ENCODE data around the gene C10orf67. TPM values are rescaled to one million over a fixed set of nuclear protein-coding genes. Genes with fewer than 3 reads are reported as not detected.
"Not testable (repeated sequence)": the region's sequence is repeated elsewhere in the genome, so short reads cannot be mapped to it uniquely, and the experiment has no call there.

The C10orf67 gene
- total and polyA plus RNA-seq, 5 donors from 2014 or later = 0.31 to 0.74 (median 0.48) TPM; not detected in 1

- not testable (repeated sequence) for H3K9me3 ChIP-seq (ENCODE audit: control insufficient read depth in 2 of 2, low read length in 2 of 2); H3K4me1 Mint-ChIP-seq; DNase-seq; H3K4me3 ChIP-seq (ENCODE audit: low read depth, low read length); H3K36me3 Mint-ChIP-seq; H3K27ac ChIP-seq (ENCODE audit: insufficient read depth, low read length, poor library complexity, severe bottlenecking); H3K4me3 Mint-ChIP-seq; H3K27me3 ChIP-seq (ENCODE audit: control insufficient read depth, insufficient read depth, low read length); H3K9me3 Mint-ChIP-seq; H3K4me1 ChIP-seq (ENCODE audit: control insufficient read depth, insufficient read depth, low read length, poor library complexity, severe bottlenecking); H3K27ac Mint-ChIP-seq; ATAC-seq (ENCODE audit: low read depth in 2 of 2); H3K36me3 ChIP-seq (ENCODE audit: control insufficient read depth, insufficient read depth, low read length)
- H3K27me3 Mint-ChIP-seq = peaks cover 15% of the 10 kb centered on the region
Observed at GRCh38 chr10:23299961-23300360, 44.6 kb downstream of the C10orf67 start.

- Mint-ChIP-seq H3K27ac (no peak overlapping the region), H3K9me3 (peaks cover 0 to 1% (median 0%) of the 10 kb centered on the region in 7 donors), H3K36me3 (no peaks in the 10 kb centered on the region), H3K27me3 (peaks cover 39% of the 10 kb centered on the region), H3K4me3 (no peak overlapping the region), H3K4me1 (no peaks in the 10 kb centered on the region)
- H3K4me1 ChIP-seq (ENCODE audit: control insufficient read depth, insufficient read depth, low read length, poor library complexity, severe bottlenecking) = no peaks in the 10 kb centered on the region
- H3K36me3 ChIP-seq (ENCODE audit: control insufficient read depth, insufficient read depth, low read length) = no peaks in the 10 kb centered on the region
- DNase-seq = peak in 1 of 3 donors; percentile 7
- H3K4me3 ChIP-seq (ENCODE audit: low read depth, low read length) = no peak overlapping the region
- H3K9me3 ChIP-seq (ENCODE audit: control insufficient read depth in 2 of 2, low read length in 2 of 2) = no peaks in the 10 kb centered on the region
- peaks cover 6% of the 10 kb centered on the region for H3K27me3 ChIP-seq (ENCODE audit: control insufficient read depth, insufficient read depth, low read length)
- no peak for ATAC-seq (ENCODE audit: low read depth in 2 of 2)
- no peak overlapping the region for H3K27ac ChIP-seq (ENCODE audit: insufficient read depth, low read length, poor library complexity, severe bottlenecking)
Observed at GRCh38 chr10:23294638-23295247, 49.9 kb downstream of the C10orf67 start.

DNA sequence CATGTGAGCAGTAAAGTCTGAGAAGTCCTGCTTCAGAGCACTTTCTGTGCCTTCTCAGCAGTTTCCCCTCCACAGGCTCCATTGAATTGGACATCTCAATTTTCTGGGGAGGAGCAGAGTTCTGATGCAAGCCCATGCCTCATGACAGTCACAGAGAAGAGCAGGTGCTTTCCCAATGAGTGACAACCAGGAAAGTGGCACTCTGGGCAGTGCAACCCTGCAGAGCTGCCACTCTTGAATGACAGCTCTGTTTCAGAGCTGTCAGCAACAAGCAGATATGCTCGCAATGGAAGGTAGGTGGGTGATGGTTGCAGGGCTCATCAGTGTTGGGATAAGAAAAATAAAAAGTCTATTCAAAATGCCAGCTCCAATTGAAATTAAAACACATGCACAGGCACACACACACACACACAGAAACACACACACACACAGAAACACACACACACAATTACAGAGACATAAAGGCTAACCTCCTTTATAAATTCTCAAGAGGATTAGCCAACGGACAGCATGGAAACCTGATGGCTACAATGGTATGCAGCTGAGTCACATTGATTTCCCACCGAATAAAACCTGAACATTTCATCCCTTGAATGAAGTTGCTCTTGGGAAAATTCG lies 50.5 kb downstream of the C10orf67 start:
- no peak for ATAC-seq (ENCODE audit: low read depth in 2 of 2)

GRCh38 chr10:23293145-23293724 lies 51.4 kb downstream of the C10orf67 start:
- ATAC-seq (ENCODE audit: low read depth in 2 of 2) (peak in 1 of 2 donors; percentile 62), DNase-seq (peak; percentile 4 to 58 (median 14))
- H3K27ac ChIP-seq (ENCODE audit: insufficient read depth, low read length, poor library complexity, severe bottlenecking) = no peak overlapping the region
- H3K4me3 ChIP-seq (ENCODE audit: low read depth, low read length) = no peak overlapping the region
- no peaks in the 10 kb centered on the region for H3K9me3 ChIP-seq (ENCODE audit: control insufficient read depth in 2 of 2, low read length in 2 of 2)
- H3K9me3 Mint-ChIP-seq = peaks cover 0 to 1% (median 0%) of the 10 kb centered on the region in 7 donors
- H3K4me1 Mint-ChIP-seq = no peaks in the 10 kb centered on the region
- no peak overlapping the region for H3K4me3 Mint-ChIP-seq
- no peaks in the 10 kb centered on the region for H3K36me3 Mint-ChIP-seq
- H3K27ac Mint-ChIP-seq = no peak overlapping the region
- peaks cover 29% of the 10 kb centered on the region for H3K27me3 Mint-ChIP-seq
- no peaks in the 10 kb centered on the region for H3K36me3 ChIP-seq (ENCODE audit: control insufficient read depth, insufficient read depth, low read length)
- H3K27me3 ChIP-seq (ENCODE audit: control insufficient read depth, insufficient read depth, low read length) = peaks cover 6% of the 10 kb centered on the region
- H3K4me1 ChIP-seq (ENCODE audit: control insufficient read depth, insufficient read depth, low read length, poor library complexity, severe bottlenecking) = no peaks in the 10 kb centered on the region

More for the DNA sequence above, 50.5 kb downstream of the C10orf67 start:
- Mint-ChIP-seq H3K4me3 (no peak overlapping the region), H3K27ac (no peak overlapping the region), H3K36me3 (no peaks in the 10 kb centered on the region), H3K9me3 (peaks cover 0 to 1% (median 0%) of the 10 kb centered on the region in 7 donors), H3K27me3 (peaks cover 35% of the 10 kb centered on the region), H3K4me1 (no peaks in the 10 kb centered on the region)
- Histone ChIP-seq H3K27ac (ENCODE audit: insufficient read depth, low read length, poor library complexity, severe bottlenecking) (no peak overlapping the region), H3K27me3 (ENCODE audit: control insufficient read depth, insufficient read depth, low read length) (peaks cover 6% of the 10 kb centered on the region), H3K9me3 (ENCODE audit: control insufficient read depth in 2 of 2, low read length in 2 of 2) (no peaks in the 10 kb centered on the region), H3K36me3 (ENCODE audit: control insufficient read depth, insufficient read depth, low read length) (no peaks in the 10 kb centered on the region), H3K4me1 (ENCODE audit: control insufficient read depth, insufficient read depth, low read length, poor library complexity, severe bottlenecking) (no peaks in the 10 kb centered on the region), H3K4me3 (ENCODE audit: low read depth, low read length) (no peak overlapping the region)
- DNase-seq = no peak

DNA sequence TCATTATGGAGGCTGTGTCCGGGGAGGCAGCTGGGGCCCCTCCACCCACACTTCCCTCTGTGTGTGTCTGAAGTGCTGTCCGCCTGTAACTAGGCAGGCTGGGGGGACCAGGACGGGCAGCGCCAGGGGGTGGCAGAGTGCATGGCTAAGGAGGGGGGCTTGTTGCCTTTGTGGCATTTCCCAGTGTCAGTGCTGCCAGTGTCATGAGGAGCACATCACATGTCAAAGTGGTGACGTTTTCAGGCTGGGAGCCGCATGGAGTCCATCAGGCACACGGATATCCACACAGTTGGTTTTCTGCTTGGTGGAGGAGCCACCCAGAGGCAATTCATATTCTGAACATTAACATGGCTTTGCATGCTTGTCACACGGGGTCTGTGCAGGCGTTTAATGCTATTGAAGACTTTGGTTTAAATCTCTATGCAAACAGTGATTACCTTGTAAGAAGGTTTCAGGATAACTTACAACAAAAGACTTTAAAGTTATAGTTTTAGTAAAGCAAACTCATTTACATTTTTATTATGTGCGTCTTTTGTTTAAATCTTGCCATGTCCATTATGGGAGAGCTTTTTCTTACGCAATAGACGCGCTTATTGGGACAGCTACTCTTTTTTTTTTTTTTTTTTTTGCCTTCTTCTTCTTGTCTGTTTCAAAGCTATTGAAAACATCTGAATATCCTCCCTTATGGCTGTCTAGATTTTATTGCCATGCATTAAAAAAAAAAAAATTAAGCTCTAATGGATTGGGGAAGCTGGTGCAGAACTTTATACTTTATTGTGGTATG lies 52.9 kb downstream of the C10orf67 start:
- Histone ChIP-seq H3K27me3 (ENCODE audit: control insufficient read depth, insufficient read depth, low read length) (peaks cover 6% of the 10 kb centered on the region), H3K4me3 (ENCODE audit: low read depth, low read length) (no peak overlapping the region), H3K36me3 (ENCODE audit: control insufficient read depth, insufficient read depth, low read length) (no peaks in the 10 kb centered on the region), H3K4me1 (ENCODE audit: control insufficient read depth, insufficient read depth, low read length, poor library complexity, severe bottlenecking) (no peaks in the 10 kb centered on the region), H3K27ac (ENCODE audit: insufficient read depth, low read length, poor library complexity, severe bottlenecking) (no peak overlapping the region), H3K9me3 (ENCODE audit: control insufficient read depth in 2 of 2, low read length in 2 of 2) (no peaks in the 10 kb centered on the region)
- no peaks in the 10 kb centered on the region for H3K4me1 Mint-ChIP-seq
- peaks cover 32% of the 10 kb centered on the region for H3K27me3 Mint-ChIP-seq
- no peak for ATAC-seq (ENCODE audit: low read depth in 2 of 2)
- no peak for DNase-seq
- no peak overlapping the region for H3K4me3 Mint-ChIP-seq
- H3K27ac Mint-ChIP-seq = no peak overlapping the region
- H3K36me3 Mint-ChIP-seq = no peaks in the 10 kb centered on the region
- peaks cover 0 to 9% (median 0%) of the 10 kb centered on the region in 7 donors for H3K9me3 Mint-ChIP-seq

DNA sequence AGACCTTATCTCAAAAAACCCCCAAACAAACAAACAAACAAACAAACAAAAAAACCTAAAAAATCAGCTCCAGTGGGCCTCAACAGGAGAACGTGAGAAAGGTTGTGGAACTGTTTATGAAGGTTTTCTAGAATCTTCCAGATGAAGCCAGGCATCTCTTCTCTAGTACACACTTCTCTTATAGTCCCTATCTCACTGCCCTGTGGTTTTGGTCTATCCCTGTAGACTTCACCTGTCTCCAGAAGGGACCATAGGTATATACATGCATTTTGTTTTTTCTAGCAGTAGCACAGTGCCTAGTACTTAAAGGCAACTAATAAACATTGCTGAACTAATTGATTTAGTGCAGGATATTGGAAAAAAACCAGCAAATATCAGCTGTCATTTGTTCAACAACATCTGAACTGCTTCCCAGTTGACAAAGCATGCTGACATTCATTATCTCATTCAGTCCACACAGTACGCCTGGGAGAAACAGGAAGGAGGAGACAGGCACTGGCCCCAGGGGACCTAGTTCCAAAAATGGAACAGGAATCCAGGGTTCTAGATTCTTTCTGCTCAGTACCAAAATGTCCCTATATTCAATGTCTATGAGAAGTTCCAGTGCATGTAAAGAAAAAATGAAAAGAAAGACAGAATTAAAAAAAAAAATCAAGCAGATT lies 59.8 kb downstream of the C10orf67 start:
- ATAC-seq (ENCODE audit: low read depth in 2 of 2) (no peak), DNase-seq (no peak)
- Mint-ChIP-seq H3K27ac (no peak overlapping the region), H3K27me3 (peaks cover 21% of the 10 kb centered on the region), H3K4me1 (no peaks in the 10 kb centered on the region), H3K4me3 (no peak overlapping the region), H3K9me3 (peaks cover 0 to 8% (median 2%) of the 10 kb centered on the region in 7 donors), H3K36me3 (no peaks in the 10 kb centered on the region)
- Histone ChIP-seq H3K9me3 (ENCODE audit: control insufficient read depth in 2 of 2, low read length in 2 of 2) (no peaks in the 10 kb centered on the region), H3K27ac (ENCODE audit: insufficient read depth, low read length, poor library complexity, severe bottlenecking) (no peak overlapping the region), H3K4me3 (ENCODE audit: low read depth, low read length) (no peak overlapping the region), H3K4me1 (ENCODE audit: control insufficient read depth, insufficient read depth, low read length, poor library complexity, severe bottlenecking) (no peaks in the 10 kb centered on the region), H3K36me3 (ENCODE audit: control insufficient read depth, insufficient read depth, low read length) (no peaks in the 10 kb centered on the region), H3K27me3 (ENCODE audit: control insufficient read depth, insufficient read depth, low read length) (peaks cover 1% of the 10 kb centered on the region)

DNA sequence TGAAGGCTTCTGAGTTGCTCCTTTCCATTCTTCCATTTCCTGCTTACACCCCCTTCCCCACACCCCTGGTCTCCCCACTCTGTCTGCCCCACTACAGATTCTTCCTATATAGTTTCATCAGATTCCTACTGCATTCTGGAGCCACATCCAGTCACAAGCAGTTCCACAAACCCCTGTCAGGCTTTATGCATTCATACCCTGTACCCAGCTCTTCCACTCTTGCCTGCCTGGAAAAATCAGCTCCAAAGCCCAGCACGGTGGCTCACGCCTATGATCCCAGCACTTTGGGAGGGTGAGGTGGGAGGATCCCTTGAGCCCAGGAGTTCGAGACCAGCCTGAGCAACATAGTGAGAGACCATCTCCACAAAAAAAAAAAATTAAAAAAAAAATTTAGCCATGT lies 60.4 kb downstream of the C10orf67 start:
- DNase-seq = no peak
- no peaks in the 10 kb centered on the region for H3K36me3 Mint-ChIP-seq
- no peaks in the 10 kb centered on the region for H3K4me1 ChIP-seq (ENCODE audit: control insufficient read depth, insufficient read depth, low read length, poor library complexity, severe bottlenecking)
- peaks cover 21% of the 10 kb centered on the region for H3K27me3 Mint-ChIP-seq
- no peak for ATAC-seq (ENCODE audit: low read depth in 2 of 2)
- no peak overlapping the region for H3K27ac Mint-ChIP-seq
- H3K9me3 ChIP-seq (ENCODE audit: control insufficient read depth in 2 of 2, low read length in 2 of 2) = no peaks in the 10 kb centered on the region
- H3K4me3 ChIP-seq (ENCODE audit: low read depth, low read length) = no peak overlapping the region
- no peaks in the 10 kb centered on the region for H3K4me1 Mint-ChIP-seq
- H3K27me3 ChIP-seq (ENCODE audit: control insufficient read depth, insufficient read depth, low read length) = peaks cover 1% of the 10 kb centered on the region
- H3K9me3 Mint-ChIP-seq = peaks cover 0 to 8% (median 2%) of the 10 kb centered on the region in 7 donors
- no peak overlapping the region for H3K27ac ChIP-seq (ENCODE audit: insufficient read depth, low read length, poor library complexity, severe bottlenecking)
- no peaks in the 10 kb centered on the region for H3K36me3 ChIP-seq (ENCODE audit: control insufficient read depth, insufficient read depth, low read length)
- H3K4me3 Mint-ChIP-seq = no peak overlapping the region

All from CD4-positive, CD25-positive, alpha-beta regulatory T cell (primary cell).